GM21529 (cell line): Measurements from ENCODE around the gene HMX2.

Experiments
- ATAC-seq: cut with Tn5 transposase; IDR thresholded peaks from one replicate; pipeline ENCODE4 v1.9.1; 2021; ENCODE audit not compliant: unreplicated experiment

Gene HMX2

GRCh38 chr10:123147635-123148413 lies at the start of gene HMX2:
HMX2 (plus strand) TSS chr10:123148136; CDS start chr10:123148379, 243 bp downstream.
- no peak for ATAC-seq

- ATAC-seq, result no peak
Measured at GRCh38 chr10:123100030-123100762, 47.7 kb upstream of the HMX2 start.

GRCh38 chr10:123101872-123102271 lies 46.1 kb upstream of the HMX2 start:
- no peak for ATAC-seq

- ATAC-seq, result no peak
Measured at GRCh38 chr10:123102673-123103072, 45.3 kb upstream of the HMX2 start.

- ATAC-seq, result no peak
Measured at GRCh38 chr10:123103944-123104343, 44.0 kb upstream of the HMX2 start.

GRCh38 chr10:123109466-123109865 lies 38.5 kb upstream of the HMX2 start:
- no peak for ATAC-seq

- ATAC-seq, result no peak
Measured at GRCh38 chr10:123117644-123118417, 30.1 kb upstream of the HMX2 start.

GRCh38 chr10:123119081-123119480 lies 28.9 kb upstream of the HMX2 start:
- ATAC-seq, result no peak

- ATAC-seq, result no peak
Measured at GRCh38 chr10:123126246-123126645, 21.7 kb upstream of the HMX2 start.

GRCh38 chr10:123129618-123130271 lies 18.2 kb upstream of the HMX2 start:
- no peak for ATAC-seq

- peak; percentile 55 for ATAC-seq
Measured at GRCh38 chr10:123132576-123133477, 15.1 kb upstream of the HMX2 start.

GRCh38 chr10:123133541-123134342 lies 14.2 kb upstream of the HMX2 start:
- ATAC-seq, result no peak

GRCh38 chr10:123134343-123134914 lies 13.5 kb upstream of the HMX2 start:
- ATAC-seq, result no peak

GRCh38 chr10:123134915-123135414 lies 13.0 kb upstream of the HMX2 start:
- no peak for ATAC-seq

- ATAC-seq, result peak; percentile 47
Measured at GRCh38 chr10:123135415-123136141, 12.4 kb upstream of the HMX2 start, which contains the start of gene HMX3. HMX3 (plus strand) TSS chr10:123135970; CDS start chr10:123136051, 81 bp downstream.

GRCh38 chr10:123136221-123136805 lies 11.6 kb upstream of the HMX2 start:
- no peak for ATAC-seq

GRCh38 chr10:123136806-123137642 lies 10.9 kb upstream of the HMX2 start:
- ATAC-seq, result no peak
